Naive thymus-derived CD4-positive, alpha-beta T cell (primary cell): ENCODE data around the gene AP2B1. TPM values are rescaled to one million over a fixed set of nuclear protein-coding genes. Genes with fewer than 3 reads are reported as not detected.

Experiments used
- ATAC-seq: fragments of 150-1000 bp; cut with Tn5 transposase; 2 replicates; pipeline ENCODE4 v1.10.0; 2021; ENCODE audit warnings: mild to moderate bottlenecking, moderate library complexity
- CTCF ChIA-PET: fragments of 350-600 bp; sonication (Branson Sonifier 250); formaldehyde crosslinking; loops from one replicate; lab custom pipeline; 2021; ENCODE audit warnings: antibody characterized with exemption; lab: Charles Lee
- POLR2A ChIA-PET: fragments of 350-600 bp; sonication (Branson Sonifier 250); formaldehyde crosslinking; loops from one replicate; lab custom pipeline; 2021; ENCODE audit warnings: antibody characterized with exemption, inconsistent platforms; lab: Charles Lee
- DNase-seq, 9 donors: peaks; one replicate each; pipeline versions ENCODE4 v3.0.0 to v3.0.0-alpha.2; 2020 to 2022; ENCODE audit warnings: mixed read lengths in 1 of 9
- H3K27ac ChIP-seq: one replicate; pipeline ENCODE4 v1.7.0; 2013; ENCODE audit warnings: mild to moderate bottlenecking, low read depth, low read length, moderate library complexity
- H3K27me3 ChIP-seq, 2 donors: one replicate each; pipeline ENCODE4 v1.7.0; 2013; ENCODE audit warnings: low read length in 2 of 2, mild to moderate bottlenecking in 2 of 2, moderate library complexity in 2 of 2; ENCODE audit not compliant: control insufficient read depth in 2 of 2, insufficient read depth in 2 of 2
- H3K36me3 ChIP-seq, 3 experiments: 1 replicate in 2 of 3; 2 replicates in 1 of 3; pipeline ENCODE4 v1.7.0; 2013; ENCODE audit warnings: low read length in 3 of 3, mild to moderate bottlenecking in 3 of 3, moderate library complexity in 1 of 3; ENCODE audit not compliant: insufficient read depth in 3 of 3, control insufficient read depth in 2 of 3
- H3K4me1 ChIP-seq, 2 donors: one replicate each; pipeline ENCODE4 v1.7.0; 2013; ENCODE audit warnings: low read length in 2 of 2, mild to moderate bottlenecking in 2 of 2, moderate library complexity in 1 of 2; ENCODE audit not compliant: control insufficient read depth in 2 of 2, insufficient read depth in 2 of 2
- H3K4me3 ChIP-seq: 2 replicates; pipeline ENCODE4 v1.7.0; 2013; ENCODE audit warnings: mild to moderate bottlenecking, low read length
- H3K9me3 ChIP-seq, 3 experiments: 1 replicate in 2 of 3; 2 replicates in 1 of 3; pipeline ENCODE4 v1.7.0; 2013; ENCODE audit warnings: low read length in 3 of 3; ENCODE audit not compliant: control insufficient read depth in 2 of 3
- H3K27ac Mint-ChIP-seq, 9 donors: one replicate each; pipeline ENCODE4 v1.8.0; 2020 to 2022; ENCODE audit warnings: mixed read lengths in 9 of 9, mild to moderate bottlenecking in 8 of 9, moderate library complexity in 5 of 9, inconsistent platforms in 2 of 9
- H3K27me3 Mint-ChIP-seq, 5 donors: one replicate each; pipeline ENCODE4 v1.8.0; 2021 to 2022; ENCODE audit warnings: mixed read lengths in 5 of 5, mild to moderate bottlenecking in 1 of 5
- H3K36me3 Mint-ChIP-seq, 5 donors: one replicate each; pipeline ENCODE4 v1.8.0; 2020 to 2022; ENCODE audit warnings: mixed read lengths in 5 of 5, mild to moderate bottlenecking in 3 of 5, inconsistent platforms in 1 of 5
- H3K4me1 Mint-ChIP-seq, 7 donors: one replicate each; pipeline ENCODE4 v1.8.0; 2020 to 2022; ENCODE audit warnings: mixed read lengths in 7 of 7, mild to moderate bottlenecking in 3 of 7, inconsistent platforms in 1 of 7
- H3K4me3 Mint-ChIP-seq, 10 donors: one replicate each; pipeline ENCODE4 v1.8.0; 2020 to 2022; ENCODE audit warnings: mild to moderate bottlenecking in 10 of 10, mixed read lengths in 10 of 10, moderate library complexity in 6 of 10, inconsistent platforms in 2 of 10
- H3K9me3 Mint-ChIP-seq, 11 donors: one replicate each; pipeline ENCODE4 v1.8.0; 2020 to 2022; ENCODE audit warnings: mixed read lengths in 11 of 11, mild to moderate bottlenecking in 4 of 11, inconsistent platforms in 1 of 11, moderate library complexity in 1 of 11
- intact Hi-C, 2 donors: fragments of 100-400 bp; cut with micrococcal nuclease; formaldehyde crosslinking; loops; one replicate each; pipeline ENCODE4 v1.15.1; 2023
- polyA plus RNA-seq, 2 donors: library from polyadenylated mRNA; unstranded; fragments of 300-500 nt; fragmentation: Illumina TruSeq; gene quantifications; one replicate each; pipeline ENCODE4 v1.2.3, GENCODE V29; 2021
- total RNA-seq, 6 experiments: library from RNA in 5 of 6; stranded (reverse) in 5 of 6; gene quantifications; 1 replicate in 5 of 6; 2 replicates in 1 of 6; pipeline ENCODE4 v1.2.3 and lab custom pipeline; 2021 to 2026

AP2B1 gene
- total RNA-seq (100 to 1,000 TPM in 4 of 5 experiments, 10 to 100 TPM in 1; 84.7 to 197 (median 136) TPM), polyA plus RNA-seq (10 to 100 TPM; 49.0 to 66.0 TPM), total RNA-seq (lab: John Stamatoyannopoulos, UW) (119 reads per million, percentile 87 among the genes with 10 or more reads in this experiment)

DNA sequence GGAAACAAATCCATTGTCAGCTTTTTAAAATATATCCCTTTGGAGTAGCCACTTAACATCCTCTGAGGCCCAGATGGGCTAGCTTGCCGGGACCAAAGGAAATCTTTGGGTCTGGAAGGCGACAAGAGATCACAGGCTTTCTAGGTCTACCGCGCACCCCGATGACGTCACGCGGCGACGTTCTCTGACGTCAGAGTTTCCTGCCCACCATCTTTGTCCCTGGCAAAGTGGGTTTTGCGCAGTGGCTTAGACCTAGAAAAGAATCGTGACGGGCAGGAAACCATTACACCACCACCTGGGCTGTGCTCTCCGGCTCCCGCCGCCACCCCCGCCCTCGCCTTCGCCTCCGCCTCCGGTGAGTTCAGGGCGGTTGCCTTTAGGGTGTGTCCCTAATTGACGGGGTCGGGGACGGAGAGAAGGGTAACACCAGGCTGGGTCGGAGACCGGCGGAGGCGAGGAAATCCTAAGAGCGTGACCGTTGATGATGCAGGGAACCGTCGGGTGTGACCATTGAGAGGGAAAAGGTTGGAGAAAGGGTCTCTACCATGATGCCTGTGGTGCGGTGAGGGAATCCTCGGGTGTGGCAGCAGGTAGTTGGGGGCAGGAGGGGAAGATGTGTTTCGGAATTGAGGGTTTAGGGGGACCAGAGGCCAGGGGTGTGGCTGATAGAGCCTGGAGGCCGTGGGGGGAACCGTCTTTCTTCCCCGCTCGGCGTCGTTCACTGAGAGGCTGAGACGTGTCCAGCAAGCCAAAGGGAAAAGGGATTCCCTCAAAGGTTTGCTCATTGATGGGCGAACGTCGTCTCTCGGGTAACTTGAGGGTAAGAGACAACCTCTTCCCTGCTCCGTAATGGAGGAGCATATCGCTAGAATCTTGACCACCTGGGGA lies at the start of gene AP2B1:
AP2B1 (plus strand) TSS at position 249 of the 888 bp plus-strand sequence. CDS start 6,709 bp downstream, outside the sequence.
- peak; percentile 96 to 100 (median 98) for DNase-seq
- H3K4me3 ChIP-seq: peak within 1 kb of the TSS; percentile 85
- H3K4me3 Mint-ChIP-seq: peak within 1 kb of the TSS; percentile 92 to 99 (median 97)
- no peaks in the 10 kb centered on the region for H3K27me3 ChIP-seq
- POLR2A ChIA-PET: interaction anchor here (0.8 to 7.6 kb wide), 15 partner anchors 10 to 607 kb away, joined by 3 to 153 read pairs (median 4); partner anchors contain the start of genes LIG3, PEX12, SLFN12L and SLFN5
- peaks cover 0 to 2% (median 0%) of the 10 kb centered on the region in 11 donors for H3K9me3 Mint-ChIP-seq
- H3K36me3 ChIP-seq: peaks cover 0 to 5% (median 0%) of the 10 kb centered on the region in 3 experiments
- H3K27ac Mint-ChIP-seq: peak within 1 kb of the TSS; percentile 95 to 99 (median 99)
- intact Hi-C loops: loop anchor here (1.0 to 10.0 kb wide), 17 partner anchors 9 to 1357 kb away; partner anchors contain the start of genes CCT6B (in 2 of the 2), LIG3 (in 2 of the 2), PEX12 (in 2 of the 2) and TAF15 (in 2 of the 2)
- H3K9me3 ChIP-seq: no peaks in the 10 kb centered on the region
- peaks cover 28 to 45% (median 38%) of the 10 kb centered on the region in 7 donors for H3K4me1 Mint-ChIP-seq
- H3K27me3 Mint-ChIP-seq: peaks cover 0 to 12% (median 0%) of the 10 kb centered on the region in 5 donors
- H3K4me1 ChIP-seq: peaks cover 13 to 17% of the 10 kb centered on the region in 2 donors
- ATAC-seq: peak; percentile 99
- CTCF ChIA-PET: interaction anchor here (1.0 to 1.4 kb wide), 3 partner anchors 9 to 275 kb away, joined by 3 to 8 read pairs (median 3); partner anchors contain the start of gene PEX12
- H3K36me3 Mint-ChIP-seq: peaks cover 0 to 3% (median 0%) of the 10 kb centered on the region in 5 donors
- peak within 1 kb of the TSS; percentile 91 for H3K27ac ChIP-seq

DNA sequence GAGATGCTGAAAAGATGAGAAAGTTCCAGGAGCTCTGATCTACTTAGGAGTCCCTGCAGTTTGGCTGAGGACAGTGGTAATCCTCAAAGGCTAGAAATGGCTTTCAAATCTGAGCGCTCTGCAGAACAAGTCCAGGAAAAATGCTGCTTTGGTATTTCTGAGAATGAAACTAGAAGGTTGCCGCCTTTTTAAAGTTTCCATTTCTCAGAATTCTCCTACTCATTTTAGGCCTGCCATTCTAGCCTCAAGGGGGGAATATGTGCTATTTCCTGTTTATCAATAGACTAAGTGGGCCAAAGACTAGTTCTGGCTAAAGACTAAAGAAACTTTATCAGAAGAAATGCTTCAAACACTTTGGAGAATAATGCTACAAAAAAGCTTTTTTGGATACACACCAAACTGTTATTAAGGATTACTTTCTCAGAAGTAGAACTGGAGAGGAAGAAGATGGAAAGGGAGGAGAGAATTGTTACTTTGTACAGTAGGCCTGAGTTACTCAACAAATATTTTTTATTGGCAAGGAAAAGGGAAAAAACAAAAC lies 49.5 kb upstream of the AP2B1 start, which contains the start of gene SLFN12L:
SLFN12L (minus strand) TSS at position 78 of the 541 bp plus-strand sequence. CDS start 15,314 bp downstream, outside the sequence.
- ATAC-seq (peak; percentile 30), DNase-seq (peak in 8 of 9 donors; percentile 27 to 56 (median 42))
- POLR2A ChIA-PET: interaction anchor here (0.6 to 16.0 kb wide), 25 partner anchors 16 to 450 kb away, joined by 3 to 253 read pairs (median 3); partner anchors contain the start of genes AP2B1, PEX12, SLFN11 and SLFN13
- CTCF ChIA-PET: interaction anchor here (0.7 to 6.8 kb wide), 11 partner anchors 15 to 369 kb away, joined by 3 to 111 read pairs (median 6); no protein-coding TSS in a partner anchor
- Mint-ChIP-seq H3K9me3 (no peaks in the 10 kb centered on the region), H3K4me1 (peaks cover 39 to 70% (median 64%) of the 10 kb centered on the region in 7 donors), H3K27ac (peak within 1 kb of the TSS; percentile 88 to 100 (median 95)), H3K36me3 (peaks cover 0 to 30% (median 12%) of the 10 kb centered on the region in 5 donors), H3K27me3 (no peaks in the 10 kb centered on the region), H3K4me3 (peak within 1 kb of the TSS; percentile 75 to 100 (median 88))
- Histone ChIP-seq H3K9me3 (no peaks in the 10 kb centered on the region), H3K27ac (peak within 1 kb of the TSS; percentile 74), H3K4me3 (peak within 1 kb of the TSS; percentile 61), H3K4me1 (peaks cover 30 to 49% of the 10 kb centered on the region in 2 donors), H3K36me3 (no peaks in the 10 kb centered on the region), H3K27me3 (no peaks in the 10 kb centered on the region)
- intact Hi-C loops: loop anchor here (1.0 to 5.0 kb wide), 11 partner anchors 17 to 995 kb away; partner anchors contain the start of genes LIG3 (in 1 of the 2), PEX12 (in 1 of the 2), SLFN11 (in 1 of the 2) and SLFN12 (in 1 of the 2)

DNA sequence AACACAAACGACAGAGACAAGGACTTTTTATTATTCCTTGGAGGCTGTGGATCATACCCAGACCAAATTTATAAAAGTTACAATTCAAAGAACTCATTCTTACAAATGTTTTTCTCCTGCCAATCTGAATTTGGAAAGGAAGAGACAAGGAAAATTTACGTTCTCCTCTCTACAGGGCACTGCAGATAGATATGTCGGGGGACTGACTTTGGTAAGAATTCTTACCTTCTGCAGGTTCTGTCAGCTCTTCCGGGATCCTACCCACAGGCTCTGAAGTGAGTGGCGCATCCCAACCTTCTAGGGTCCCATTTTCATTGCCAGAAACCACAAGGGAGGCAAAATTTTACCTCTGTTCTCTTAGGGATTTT lies 47.5 kb upstream of the AP2B1 start:
- Histone ChIP-seq H3K9me3 (no peaks in the 10 kb centered on the region), H3K27me3 (no peaks in the 10 kb centered on the region), H3K27ac (peak overlapping the region; percentile 74), H3K36me3 (no peaks in the 10 kb centered on the region), H3K4me3 (peak overlapping the region; percentile 64), H3K4me1 (peaks cover 25 to 35% of the 10 kb centered on the region in 2 donors)
- DNase-seq (no peak), ATAC-seq (no peak)
- ChIA-PET CTCF (interaction anchor here (0.7 to 4.1 kb wide), 13 partner anchors 30 to 450 kb away, joined by 3 to 33 read pairs (median 4); partner anchors contain the start of gene SLFN5), POLR2A (interaction anchor here (0.6 to 16.0 kb wide), 15 partner anchors 18 to 395 kb away, joined by 3 to 253 read pairs (median 5); partner anchors contain the start of genes AP2B1, PEX12 and SLFN5)
- Mint-ChIP-seq H3K9me3 (no peaks in the 10 kb centered on the region), H3K27ac (peak overlapping the region; percentile 88 to 100 (median 95)), H3K4me1 (peaks cover 34 to 69% (median 59%) of the 10 kb centered on the region in 7 donors), H3K27me3 (no peaks in the 10 kb centered on the region), H3K4me3 (peak overlapping the region; percentile 75 to 99 (median 86)), H3K36me3 (peaks cover 0 to 24% (median 3%) of the 10 kb centered on the region in 5 donors)
- intact Hi-C loops: loop anchor here (1.0 to 10.0 kb wide), 20 partner anchors 29 to 1119 kb away; partner anchors contain the start of genes AP2B1 (in 2 of the 2), PEX12 (in 2 of the 2), LIG3 (in 1 of the 2) and NLE1 (in 1 of the 2)

DNA sequence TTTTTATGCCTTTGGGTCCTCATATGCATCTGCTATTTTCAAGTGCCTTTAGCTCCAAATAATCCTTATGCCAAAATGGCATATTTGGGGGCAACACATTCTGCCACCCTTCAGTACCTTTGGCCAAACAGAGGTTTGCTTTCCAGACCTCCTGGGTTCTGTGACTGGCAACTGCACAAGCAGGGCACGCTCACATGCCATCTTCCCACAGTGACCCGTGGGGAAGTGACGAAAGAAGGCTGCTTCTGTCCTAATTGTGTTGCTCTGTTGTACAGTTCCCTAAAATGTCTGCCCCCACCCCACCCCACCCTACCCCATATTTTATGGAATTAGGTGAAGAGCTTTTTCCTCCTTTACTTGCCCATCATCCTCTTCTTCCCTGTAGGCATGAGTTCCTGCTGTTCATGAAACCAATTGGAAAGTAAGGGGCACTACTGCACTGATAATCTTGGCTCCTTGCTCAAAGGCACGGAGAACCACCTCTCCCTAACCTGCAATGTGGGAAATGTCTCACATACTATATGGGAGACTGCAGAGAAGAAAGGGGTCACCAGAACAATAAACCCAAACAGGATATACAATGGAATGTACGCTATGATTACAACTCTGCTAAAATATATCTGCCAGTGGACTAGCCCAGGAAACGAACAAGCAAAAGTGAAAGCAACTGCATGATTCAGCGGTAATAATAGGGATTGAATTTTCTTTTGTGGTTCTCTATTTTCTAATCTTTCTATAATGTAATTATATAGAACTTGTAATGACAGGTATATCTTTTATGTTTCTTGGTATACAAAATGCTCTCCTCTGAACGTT lies 46.3 kb upstream of the AP2B1 start:
- intact Hi-C loops: loop anchor here (1.0 to 10.0 kb wide), 5 partner anchors 28 to 206 kb away; partner anchors contain the start of genes PEX12 (in 1 of the 2) and SLFN13 (in 1 of the 2)
- DNase-seq (peak; percentile 16 to 42 (median 36)), ATAC-seq (peak; percentile 65)
- ChIA-PET POLR2A (interaction anchor here (0.5 to 16.0 kb wide), 9 partner anchors 37 to 376 kb away, joined by 3 to 253 read pairs (median 7); partner anchors contain the start of genes PEX12 and SLFN5), CTCF (interaction anchor here (3.4 kb wide), 1 partner anchor 229 kb away, joined by 33 read pairs; no protein-coding TSS in a partner anchor)
- H3K4me1 ChIP-seq: peaks cover 25 to 30% of the 10 kb centered on the region in 2 donors
- H3K27me3 ChIP-seq: no peaks in the 10 kb centered on the region
- no peaks in the 10 kb centered on the region for H3K36me3 ChIP-seq
- Mint-ChIP-seq H3K36me3 (peaks cover 0 to 22% (median 0%) of the 10 kb centered on the region in 5 donors), H3K9me3 (no peaks in the 10 kb centered on the region), H3K4me3 (peak overlapping the region; percentile 75 to 99 (median 87)), H3K27ac (peak overlapping the region; percentile 88 to 99 (median 95)), H3K27me3 (no peaks in the 10 kb centered on the region), H3K4me1 (peaks cover 32 to 64% (median 55%) of the 10 kb centered on the region in 7 donors)
- H3K4me3 ChIP-seq: peak overlapping the region; percentile 64
- H3K27ac ChIP-seq: peak overlapping the region; percentile 74
- no peaks in the 10 kb centered on the region for H3K9me3 ChIP-seq

DNA sequence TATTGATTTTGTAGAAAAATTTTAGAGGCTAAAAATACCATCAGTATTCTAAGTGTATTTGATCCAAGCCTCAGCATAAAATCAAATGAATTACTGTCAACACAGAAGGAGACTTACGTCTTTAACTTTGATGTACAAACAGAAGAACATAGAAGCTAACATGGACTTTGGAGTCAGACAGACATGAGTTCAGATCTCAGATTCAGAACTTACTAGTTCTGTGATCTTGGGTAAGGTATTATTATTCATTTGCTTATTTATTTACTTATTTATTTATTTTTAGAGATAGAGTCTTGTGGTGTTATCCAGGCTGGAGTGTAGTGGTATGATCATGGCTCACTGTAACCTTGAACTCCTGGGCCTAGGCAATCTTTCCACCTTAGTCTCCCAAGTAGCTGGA lies 45.7 kb upstream of the AP2B1 start:
- Histone ChIP-seq H3K4me1 (peaks cover 24 to 25% of the 10 kb centered on the region in 2 donors), H3K27me3 (no peaks in the 10 kb centered on the region), H3K36me3 (no peaks in the 10 kb centered on the region), H3K27ac (peak overlapping the region; percentile 74), H3K4me3 (peak overlapping the region; percentile 64), H3K9me3 (no peaks in the 10 kb centered on the region)
- H3K27ac Mint-ChIP-seq: peak overlapping the region; percentile 88 to 99 (median 95)
- POLR2A ChIA-PET: interaction anchor here (0.7 to 16.0 kb wide), 8 partner anchors 10 to 301 kb away, joined by 3 to 253 read pairs (median 52); partner anchors contain the start of genes AP2B1, PEX12 and SLFN5
- intact Hi-C loops: loop anchor here (2.0 to 10.0 kb wide), 4 partner anchors 37 to 205 kb away; partner anchors contain the start of genes PEX12 (in 1 of the 2) and SLFN13 (in 1 of the 2)
- DNase-seq (no peak), ATAC-seq (no peak)
- CTCF ChIA-PET: interaction anchor here (1.2 to 2.2 kb wide), 2 partner anchors 10 to 229 kb away, joined by 3 to 10 read pairs; no protein-coding TSS in a partner anchor
- H3K36me3 Mint-ChIP-seq: peaks cover 0 to 18% (median 0%) of the 10 kb centered on the region in 5 donors
- peak overlapping the region; percentile 75 to 99 (median 87) for H3K4me3 Mint-ChIP-seq
- H3K27me3 Mint-ChIP-seq: no peaks in the 10 kb centered on the region
- H3K9me3 Mint-ChIP-seq: no peaks in the 10 kb centered on the region
- peaks cover 32 to 59% (median 52%) of the 10 kb centered on the region in 7 donors for H3K4me1 Mint-ChIP-seq
